ENCODE data around the gene SENP6. TPM values are rescaled to one million over a fixed set of nuclear protein-coding genes. Genes with fewer than 3 reads are reported as not detected.

SENP6 gene
- total and polyA plus RNA-seq, 4 donors, result 12.2 to 42.3 (median 26.8) TPM

- TF ChIP-seq ZBTB33 (IDR thresholded peaks at IDR 0.05) (no peak), RAD21 (IDR thresholded peaks at IDR 0.05) (no peak), MAX (IDR thresholded peaks at IDR 0.05) (no peak), RXRA (IDR thresholded peaks at IDR 0.05) (no peak), HNF4G (IDR thresholded peaks at IDR 0.05) (no peak), EGR1 (IDR thresholded peaks at IDR 0.05; ENCODE audit: low read depth in 2 of 2) (no peak), YY1 (IDR thresholded peaks at IDR 0.05) (no peak)
Observed at GRCh38 chr6:75556240-75556639, 45.4 kb upstream of the SENP6 start (continued).

- no peak for DNase-seq (ENCODE audit: low spot score)
- H3K4me3 ChIP-seq (ENCODE audit: low read depth in 1 of 3, low read length in 3 of 3), result no peak overlapping the region
- no peaks in the 10 kb centered on the region for H3K36me3 ChIP-seq (ENCODE audit: control insufficient read depth in 4 of 4, insufficient read depth in 3 of 4, low read depth in 1 of 4, low read length in 3 of 4)
- no peaks in the 10 kb centered on the region for H3K27me3 ChIP-seq (ENCODE audit: control insufficient read depth in 4 of 4, insufficient read depth in 4 of 4, low read length in 3 of 4)
- H3K9ac ChIP-seq (ENCODE audit: low read depth in 1 of 2, low read length in 2 of 2), result no peak overlapping the region
- 67% methylated on average over 1 of the region's 1 CpG for WGBS
- TF ChIP-seq TAF1 (conservative IDR thresholded peaks at IDR 0.05) (no peak), GABPA (IDR thresholded peaks at IDR 0.05 in 1 of 2, conservative IDR thresholded peaks at IDR 0.05 in 1 of 2) (no peak), SP1 (IDR thresholded peaks at IDR 0.05) (no peak), NR2F2 (IDR thresholded peaks at IDR 0.05) (no peak), REST (IDR thresholded peaks at IDR 0.05) (no peak), ATF3 (IDR thresholded peaks at IDR 0.05) (no peak), JUND (IDR thresholded peaks at IDR 0.05) (no peak), ZBTB33 (IDR thresholded peaks at IDR 0.05) (no peak), HNF4A (conservative IDR thresholded peaks at IDR 0.05) (no peak), RAD21 (IDR thresholded peaks at IDR 0.05) (no peak), FOXA1 (IDR thresholded peaks at IDR 0.05) (no peak), YY1 (IDR thresholded peaks at IDR 0.05) (no peak), RXRA (IDR thresholded peaks at IDR 0.05) (no peak), EGR1 (IDR thresholded peaks at IDR 0.05; ENCODE audit: low read depth in 2 of 2) (no peak), HNF4G (IDR thresholded peaks at IDR 0.05) (no peak), CTCF (IDR thresholded peaks at IDR 0.05; ENCODE audit: low read depth, low read length, missing input control) (no peak), MAX (IDR thresholded peaks at IDR 0.05) (no peak), FOXA2 (IDR thresholded peaks at IDR 0.05) (no peak)
- H3K9me3 ChIP-seq (ENCODE audit: control insufficient read depth in 4 of 4, low read length in 3 of 4), result no peaks in the 10 kb centered on the region
- no peak overlapping the region for H3K27ac ChIP-seq (ENCODE audit: low read depth in 1 of 2, low read length in 2 of 2)
- H3K4me1 ChIP-seq (ENCODE audit: control insufficient read depth in 4 of 4, insufficient read depth in 4 of 4, low read length in 3 of 4), result peaks cover 0 to 1% (median 0%) of the 10 kb centered on the region in 4 donors
Observed at GRCh38 chr6:75557068-75557467, 44.6 kb upstream of the SENP6 start.

All from liver (tissue), 9 donors.